ENCODE measurements around the gene ZNF488. TPM values are rescaled to one million over a fixed set of nuclear protein-coding genes. Genes with fewer than 3 reads are reported as not detected.

ZNF488 gene
- total and polyA plus RNA-seq, 3 experiments from 2014 or later: 0.42 to 0.44 TPM; not detected in 1

DNA sequence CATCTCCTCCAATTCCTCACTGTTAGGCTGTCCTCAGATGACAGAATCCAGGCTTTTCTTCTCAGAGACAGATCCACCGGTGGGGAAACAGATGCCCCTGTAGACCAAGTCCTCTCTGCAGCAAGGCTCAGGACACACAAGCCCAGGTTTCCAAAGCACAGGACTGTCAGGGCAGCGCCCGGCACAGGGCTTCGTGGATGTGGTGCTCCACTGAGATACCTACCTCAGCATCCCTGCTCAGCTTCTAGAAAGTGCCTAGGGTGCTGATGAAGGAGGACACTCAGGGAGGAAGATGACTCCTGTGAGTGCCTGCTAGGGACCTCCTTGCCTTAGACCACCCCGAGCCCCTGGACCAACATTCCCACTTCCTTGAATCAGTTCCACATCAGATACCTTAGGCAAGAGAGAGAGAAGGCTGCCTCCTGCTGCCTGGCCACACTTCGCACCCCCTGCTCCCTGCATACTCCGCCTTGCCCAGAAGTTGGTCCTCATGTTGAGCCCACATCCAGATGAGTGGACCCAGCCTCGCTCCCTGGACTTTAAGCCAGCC is 44.8 kb downstream of the ZNF488 start:
- Mint-ChIP-seq H3K9me3 (no peaks in the 10 kb centered on the region), H3K4me1 (no peaks in the 10 kb centered on the region), H3K27me3 (peaks cover 5 to 24% of the 10 kb centered on the region in 2 donors), H3K27ac (peak overlapping the region in 1 of 8 donors; percentile 38), H3K4me3 (no peak overlapping the region), H3K36me3 (no peaks in the 10 kb centered on the region)
- Histone ChIP-seq H3K27me3 (ENCODE audit: insufficient read depth, low read length, poor library complexity, severe bottlenecking) (no peaks in the 10 kb centered on the region), H3K9me3 (ENCODE audit: low read length) (no peaks in the 10 kb centered on the region), H3K4me3 (ENCODE audit: low read length) (no peak overlapping the region), H3K36me3 (ENCODE audit: insufficient read depth, low read length) (no peaks in the 10 kb centered on the region), H3K27ac (ENCODE audit: low read depth, low read length) (no peak overlapping the region), H3K4me1 (ENCODE audit: insufficient read depth, low read length) (no peaks in the 10 kb centered on the region)
- no peak for DNase-seq
- CTCF ChIA-PET: interaction anchor here (0.9 to 3.0 kb wide), 5 partner anchors 27 to 319 kb away, joined by 3 to 17 read pairs (median 5); no protein-coding TSS in a partner anchor
- POLR2A ChIA-PET: no interaction called here

DNA sequence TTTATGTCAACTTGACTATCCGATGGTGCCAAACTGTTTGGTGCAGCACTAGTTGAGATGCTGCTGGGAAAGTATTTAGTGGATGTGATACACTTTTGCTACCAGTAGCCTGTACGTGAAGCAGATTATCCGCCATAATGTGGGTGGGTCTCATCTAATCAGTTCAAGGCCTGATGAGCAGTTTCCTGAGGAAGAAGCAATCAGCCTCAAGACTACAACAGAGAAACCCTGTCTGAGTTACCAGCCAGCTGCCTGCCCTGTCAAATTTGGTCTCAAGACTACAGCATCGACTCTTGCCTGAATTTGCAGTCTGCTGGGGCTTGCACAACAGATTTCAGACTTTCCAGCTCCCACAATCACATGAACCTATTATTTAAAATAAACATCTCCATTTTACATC is 46.8 kb downstream of the ZNF488 start:
- no peaks in the 10 kb centered on the region for H3K36me3 Mint-ChIP-seq
- Histone ChIP-seq H3K36me3 (ENCODE audit: insufficient read depth, low read length) (no peaks in the 10 kb centered on the region), H3K27ac (ENCODE audit: low read depth, low read length) (no peak overlapping the region), H3K27me3 (ENCODE audit: insufficient read depth, low read length, poor library complexity, severe bottlenecking) (no peaks in the 10 kb centered on the region), H3K4me3 (ENCODE audit: low read length) (no peak overlapping the region), H3K9me3 (ENCODE audit: low read length) (no peaks in the 10 kb centered on the region), H3K4me1 (ENCODE audit: insufficient read depth, low read length) (no peaks in the 10 kb centered on the region)
- ChIA-PET CTCF (interaction anchor here (0.9 kb wide), 1 partner anchor 313 kb away, joined by 4 read pairs; no protein-coding TSS in a partner anchor), POLR2A (no interaction called here)
- DNase-seq: no peak
- no peak overlapping the region for H3K27ac Mint-ChIP-seq
- no peak overlapping the region for H3K4me3 Mint-ChIP-seq
- no peaks in the 10 kb centered on the region for H3K9me3 Mint-ChIP-seq
- peaks cover 1 to 29% of the 10 kb centered on the region in 2 donors for H3K27me3 Mint-ChIP-seq
- H3K4me1 Mint-ChIP-seq: no peaks in the 10 kb centered on the region

- ChIA-PET CTCF (no interaction called here), POLR2A (no interaction called here)
- H3K9me3 Mint-ChIP-seq: no peaks in the 10 kb centered on the region
- no peak for DNase-seq
- no peaks in the 10 kb centered on the region for H3K9me3 ChIP-seq (ENCODE audit: low read length)
- no peaks in the 10 kb centered on the region for H3K36me3 Mint-ChIP-seq
- H3K4me3 Mint-ChIP-seq: no peak overlapping the region
- no peaks in the 10 kb centered on the region for H3K27me3 ChIP-seq (ENCODE audit: insufficient read depth, low read length, poor library complexity, severe bottlenecking)
- H3K4me1 Mint-ChIP-seq: no peaks in the 10 kb centered on the region
- H3K4me1 ChIP-seq (ENCODE audit: insufficient read depth, low read length): no peaks in the 10 kb centered on the region
- peaks cover 0 to 29% of the 10 kb centered on the region in 2 donors for H3K27me3 Mint-ChIP-seq
- no peak overlapping the region for H3K27ac Mint-ChIP-seq
- H3K36me3 ChIP-seq (ENCODE audit: insufficient read depth, low read length): no peaks in the 10 kb centered on the region
- no peak overlapping the region for H3K4me3 ChIP-seq (ENCODE audit: low read length)
- peak overlapping the region; percentile 12 for H3K27ac ChIP-seq (ENCODE audit: low read depth, low read length)
Measured at GRCh38 chr10:47336387-47337134, 47.5 kb downstream of the ZNF488 start.

GRCh38 chr10:47335906-47336305 is 48.2 kb downstream of the ZNF488 start:
- H3K36me3 ChIP-seq (ENCODE audit: insufficient read depth, low read length): no peaks in the 10 kb centered on the region
- no peaks in the 10 kb centered on the region for H3K36me3 Mint-ChIP-seq
- H3K4me1 ChIP-seq (ENCODE audit: insufficient read depth, low read length): no peaks in the 10 kb centered on the region
- H3K27me3 Mint-ChIP-seq: peaks cover 0 to 29% of the 10 kb centered on the region in 2 donors
- ChIA-PET POLR2A (no interaction called here), CTCF (no interaction called here)
- H3K4me3 Mint-ChIP-seq: no peak overlapping the region
- H3K27me3 ChIP-seq (ENCODE audit: insufficient read depth, low read length, poor library complexity, severe bottlenecking): no peaks in the 10 kb centered on the region
- no peak for DNase-seq
- H3K4me1 Mint-ChIP-seq: no peaks in the 10 kb centered on the region
- no peaks in the 10 kb centered on the region for H3K9me3 ChIP-seq (ENCODE audit: low read length)
- no peak overlapping the region for H3K27ac Mint-ChIP-seq
- peak overlapping the region; percentile 12 for H3K27ac ChIP-seq (ENCODE audit: low read depth, low read length)
- H3K4me3 ChIP-seq (ENCODE audit: low read length): no peak overlapping the region
- H3K9me3 Mint-ChIP-seq: no peaks in the 10 kb centered on the region

GRCh38 chr10:47334466-47335295 is 49.4 kb downstream of the ZNF488 start:
- Histone ChIP-seq H3K27ac (ENCODE audit: low read depth, low read length) (no peak overlapping the region), H3K4me3 (ENCODE audit: low read length) (no peak overlapping the region), H3K27me3 (ENCODE audit: insufficient read depth, low read length, poor library complexity, severe bottlenecking) (no peaks in the 10 kb centered on the region), H3K36me3 (ENCODE audit: insufficient read depth, low read length) (no peaks in the 10 kb centered on the region), H3K9me3 (ENCODE audit: low read length) (no peaks in the 10 kb centered on the region), H3K4me1 (ENCODE audit: insufficient read depth, low read length) (no peaks in the 10 kb centered on the region)
- ChIA-PET CTCF (no interaction called here), POLR2A (no interaction called here)
- H3K4me3 Mint-ChIP-seq: no peak overlapping the region
- no peaks in the 10 kb centered on the region for H3K4me1 Mint-ChIP-seq
- peak overlapping the region in 1 of 8 donors; percentile 12 for H3K27ac Mint-ChIP-seq
- H3K27me3 Mint-ChIP-seq: peaks cover 0 to 20% of the 10 kb centered on the region in 2 donors
- no peaks in the 10 kb centered on the region for H3K9me3 Mint-ChIP-seq
- no peaks in the 10 kb centered on the region for H3K36me3 Mint-ChIP-seq
- no peak for DNase-seq

DNA sequence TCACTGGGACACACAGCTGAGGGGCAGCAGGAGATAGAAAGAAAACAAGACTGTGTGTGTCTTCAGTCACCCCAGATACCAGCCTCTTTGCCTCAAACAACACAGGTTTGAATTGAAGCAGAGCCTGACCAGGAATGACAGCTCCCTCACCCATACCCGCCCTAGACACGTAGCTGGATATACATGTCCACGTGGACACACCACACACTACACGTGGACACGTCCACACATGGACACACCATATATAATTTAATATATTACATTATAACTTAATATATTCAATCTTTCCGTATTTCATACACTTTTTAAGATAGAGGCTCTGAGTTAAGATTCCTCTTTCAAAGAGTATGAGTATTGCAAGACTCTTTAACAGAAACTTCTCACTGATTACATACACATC is 50.6 kb downstream of the ZNF488 start:
- H3K27ac Mint-ChIP-seq: no peak overlapping the region
- H3K4me1 Mint-ChIP-seq: no peaks in the 10 kb centered on the region
- H3K9me3 Mint-ChIP-seq: no peaks in the 10 kb centered on the region
- no peaks in the 10 kb centered on the region for H3K36me3 Mint-ChIP-seq
- POLR2A ChIA-PET: no interaction called here
- Histone ChIP-seq H3K9me3 (ENCODE audit: low read length) (no peaks in the 10 kb centered on the region), H3K4me3 (ENCODE audit: low read length) (no peak overlapping the region), H3K27ac (ENCODE audit: low read depth, low read length) (no peak overlapping the region), H3K27me3 (ENCODE audit: insufficient read depth, low read length, poor library complexity, severe bottlenecking) (no peaks in the 10 kb centered on the region), H3K36me3 (ENCODE audit: insufficient read depth, low read length) (no peaks in the 10 kb centered on the region), H3K4me1 (ENCODE audit: insufficient read depth, low read length) (no peaks in the 10 kb centered on the region)
- H3K27me3 Mint-ChIP-seq: peaks cover 0 to 15% of the 10 kb centered on the region in 2 donors
- H3K4me3 Mint-ChIP-seq: no peak overlapping the region
- CTCF ChIA-PET: interaction anchor here (2.0 kb wide), 1 partner anchor 22 kb away, joined by 8 read pairs; no protein-coding TSS in a partner anchor
- DNase-seq: no peak

- H3K4me1 Mint-ChIP-seq: no peaks in the 10 kb centered on the region
- Histone ChIP-seq H3K27me3 (ENCODE audit: insufficient read depth, low read length, poor library complexity, severe bottlenecking) (no peaks in the 10 kb centered on the region), H3K27ac (ENCODE audit: low read depth, low read length) (no peak overlapping the region), H3K9me3 (ENCODE audit: low read length) (no peaks in the 10 kb centered on the region), H3K4me1 (ENCODE audit: insufficient read depth, low read length) (no peaks in the 10 kb centered on the region), H3K4me3 (ENCODE audit: low read length) (no peak overlapping the region), H3K36me3 (ENCODE audit: insufficient read depth, low read length) (no peaks in the 10 kb centered on the region)
- no peak overlapping the region for H3K27ac Mint-ChIP-seq
- H3K36me3 Mint-ChIP-seq: no peaks in the 10 kb centered on the region
- ChIA-PET CTCF (interaction anchor here (2.0 kb wide), 1 partner anchor 22 kb away, joined by 8 read pairs; no protein-coding TSS in a partner anchor), POLR2A (no interaction called here)
- no peak overlapping the region for H3K4me3 Mint-ChIP-seq
- H3K9me3 Mint-ChIP-seq: peaks cover 0 to under 1% (median 0%) of the 10 kb centered on the region in 5 donors
- peaks cover 0 to 15% of the 10 kb centered on the region in 2 donors for H3K27me3 Mint-ChIP-seq
- DNase-seq: no peak
Measured at GRCh38 chr10:47332946-47333345, 51.1 kb downstream of the ZNF488 start.

GRCh38 chr10:47332371-47332770 is 51.7 kb downstream of the ZNF488 start:
- DNase-seq: no peak
- H3K27ac Mint-ChIP-seq: no peak overlapping the region
- POLR2A ChIA-PET: no interaction called here
- H3K4me1 ChIP-seq (ENCODE audit: insufficient read depth, low read length): no peaks in the 10 kb centered on the region
- H3K27me3 Mint-ChIP-seq: peaks cover 0 to 15% of the 10 kb centered on the region in 2 donors
- CTCF ChIA-PET: interaction anchor here (1.1 to 2.0 kb wide), 2 partner anchors 9 to 21 kb away, joined by 3 to 8 read pairs; no protein-coding TSS in a partner anchor
- H3K27ac ChIP-seq (ENCODE audit: low read depth, low read length): no peak overlapping the region
- H3K36me3 Mint-ChIP-seq: no peaks in the 10 kb centered on the region
- H3K36me3 ChIP-seq (ENCODE audit: insufficient read depth, low read length): no peaks in the 10 kb centered on the region
- no peaks in the 10 kb centered on the region for H3K4me1 Mint-ChIP-seq
- no peaks in the 10 kb centered on the region for H3K27me3 ChIP-seq (ENCODE audit: insufficient read depth, low read length, poor library complexity, severe bottlenecking)
- H3K9me3 Mint-ChIP-seq: peaks cover 0 to 3% (median 0%) of the 10 kb centered on the region in 5 donors
- H3K9me3 ChIP-seq (ENCODE audit: low read length): no peaks in the 10 kb centered on the region
- no peak overlapping the region for H3K4me3 Mint-ChIP-seq
- H3K4me3 ChIP-seq (ENCODE audit: low read length): no peak overlapping the region
